Activated T-cell treated with anti-CD3 and anti-CD28 coated beads for 24 hours (primary cell): ENCODE data around the gene TP53BP2.

ENCODE experiments used
- DNase-seq: peaks from one replicate; pipeline ENCODE4 v3.0.0-alpha.2; 2020; ENCODE audit warnings: low read depth

The TP53BP2 gene

GRCh38 chr1:223796210-223796609, 49.5 kb downstream of the TP53BP2 start:
- DNase-seq = no peak

- DNase-seq = no peak
Observed at GRCh38 chr1:223794136-223794880, 51.4 kb downstream of the TP53BP2 start.

GRCh38 chr1:223793716-223794115, 52.0 kb downstream of the TP53BP2 start:
- no peak for DNase-seq

- no peak for DNase-seq
Observed at GRCh38 chr1:223792046-223792445, 53.7 kb downstream of the TP53BP2 start.

- DNase-seq = no peak
Observed at GRCh38 chr1:223788746-223789415, 56.9 kb downstream of the TP53BP2 start.

GRCh38 chr1:223785808-223786207, 59.9 kb downstream of the TP53BP2 start:
- no peak for DNase-seq

GRCh38 chr1:223784541-223784940, 61.2 kb downstream of the TP53BP2 start:
- no peak for DNase-seq

- DNase-seq = no peak
Observed at GRCh38 chr1:223783676-223784075, 62.1 kb downstream of the TP53BP2 start.

GRCh38 chr1:223780949-223781348, 64.8 kb downstream of the TP53BP2 start:
- no peak for DNase-seq

GRCh38 chr1:223780318-223780717, 65.4 kb downstream of the TP53BP2 start:
- DNase-seq = no peak

- no peak for DNase-seq
Observed at GRCh38 chr1:223776826-223777454, 68.8 kb downstream of the TP53BP2 start.

- peak; percentile 21 for DNase-seq
Observed at GRCh38 chr1:223776075-223776814, 69.5 kb downstream of the TP53BP2 start.

- no peak for DNase-seq
Observed at GRCh38 chr1:223775711-223776074, 70.1 kb downstream of the TP53BP2 start.

GRCh38 chr1:223775054-223775453, 70.7 kb downstream of the TP53BP2 start:
- DNase-seq = no peak

GRCh38 chr1:223774134-223774814, 71.5 kb downstream of the TP53BP2 start:
- DNase-seq = no peak

GRCh38 chr1:223772771-223773160, 73.0 kb downstream of the TP53BP2 start:
- no peak for DNase-seq

GRCh38 chr1:223771814-223772770, 73.7 kb downstream of the TP53BP2 start:
- no peak for DNase-seq

GRCh38 chr1:223771469-223771813, 74.3 kb downstream of the TP53BP2 start:
- no peak for DNase-seq

GRCh38 chr1:223770621-223771315, 75.0 kb downstream of the TP53BP2 start:
- DNase-seq = no peak

- no peak for DNase-seq
Observed at GRCh38 chr1:223765719-223766340, 79.9 kb downstream of the TP53BP2 start.
